Loucy (cell line): ENCODE results near the gene KRTAP19-7.

Experiments used
- CTCF ChIP-seq: fragments of 200-600 bp; sonication (generic); conservative IDR thresholded peaks from 2 replicates; pipeline ENCODE4 v1.5.1; 2014; ENCODE audit warnings: mild to moderate bottlenecking, antibody characterized with exemption, low read length
- EZH2phosphoT487 ChIP-seq: fragments of 200-600 bp; IDR thresholded peaks from 2 replicates; pipeline ENCODE4 v1.6.1; 2018; ENCODE audit warnings: antibody characterized with exemption, mild to moderate bottlenecking, moderate library complexity, borderline replicate concordance

- TF ChIP-seq CTCF (no peak), EZH2phosphoT487 (no peak)
These were observed 37.7 kb upstream of the KRTAP19-7 start, which contains the start of gene KRTAP6-2 for GRCh38 chr21:30598802-30599201.
